Measurements from ENCODE around the gene DNTT. TPM values are rescaled to one million over a fixed set of nuclear protein-coding genes. Genes with fewer than 3 reads are reported as not detected.
A peak's percentile ranks its signal among the peaks of the same experiment; 100 is the strongest.

The DNTT gene
- total RNA-seq, 4 donors from 2014 or later: not detected

GRCh38 chr10:96259150-96259549 is 45.1 kb upstream of the DNTT start:
- in situ Hi-C loops (cut with MboI; ENCODE audit: low sequenced_read_pairs in 4 of 4) (no loop called here), intact Hi-C loops (cut with DNase I; ENCODE audit: low total_unique reads) (no loop called here)
- Histone ChIP-seq H3K27me3 (no peaks in the 10 kb centered on the region), H3K9me3 (no peaks in the 10 kb centered on the region), H3K4me1 (no peaks in the 10 kb centered on the region), H3K27ac (no peak overlapping the region), H3K36me3 (no peaks in the 10 kb centered on the region), H3K4me3 (no peak overlapping the region)
- DNase-seq (peak in 1 of 2 donors; percentile 18), ATAC-seq (no peak)
- TF ChIP-seq CTCF (IDR thresholded peaks at IDR 0.05 in 4 of 5, conservative IDR thresholded peaks at IDR 0.05 in 1 of 5) (no peak), POLR2A (IDR thresholded peaks at IDR 0.05) (no peak)

- no peak for TF ChIP-seq CTCF (IDR thresholded peaks at IDR 0.05 in 4 of 5, conservative IDR thresholded peaks at IDR 0.05 in 1 of 5)
- no peak for TF ChIP-seq POLR2A (IDR thresholded peaks at IDR 0.05)
- Histone ChIP-seq H3K4me1 (no peaks in the 10 kb centered on the region), H3K36me3 (no peaks in the 10 kb centered on the region), H3K4me3 (no peak overlapping the region), H3K9me3 (no peaks in the 10 kb centered on the region), H3K27me3 (no peaks in the 10 kb centered on the region), H3K27ac (peak overlapping the region in 1 of 4 donors; percentile 54)
- intact Hi-C loops (cut with DNase I; ENCODE audit: low total_unique reads) (no loop called here), in situ Hi-C loops (cut with MboI; ENCODE audit: low sequenced_read_pairs in 4 of 4) (no loop called here)
- ATAC-seq (peak; percentile 56 to 82), DNase-seq (no peak)
Observed at GRCh38 chr10:96260014-96260413, 44.2 kb upstream of the DNTT start.

GRCh38 chr10:96261132-96261531 is 43.1 kb upstream of the DNTT start:
- intact Hi-C loops (cut with DNase I; ENCODE audit: low total_unique reads): no loop called here

GRCh38 chr10:96261930-96262329 is 42.3 kb upstream of the DNTT start:
- no peak for DNase-seq
- Histone ChIP-seq H3K27ac (no peak overlapping the region), H3K27me3 (no peaks in the 10 kb centered on the region), H3K4me3 (no peak overlapping the region), H3K4me1 (no peaks in the 10 kb centered on the region), H3K36me3 (no peaks in the 10 kb centered on the region), H3K9me3 (no peaks in the 10 kb centered on the region)
- intact Hi-C loops (cut with DNase I; ENCODE audit: low total_unique reads): no loop called here
- ATAC-seq: no peak
- TF ChIP-seq CTCF (IDR thresholded peaks at IDR 0.05 in 4 of 5, conservative IDR thresholded peaks at IDR 0.05 in 1 of 5) (no peak), POLR2A (IDR thresholded peaks at IDR 0.05) (no peak)
- in situ Hi-C loops (cut with MboI; ENCODE audit: low sequenced_read_pairs in 4 of 4): no loop called here

More at GRCh38 chr10:96261132-96261531, 43.1 kb upstream of the DNTT start:
- in situ Hi-C loops (cut with MboI; ENCODE audit: low sequenced_read_pairs in 4 of 4): no loop called here
- Histone ChIP-seq H3K27me3 (no peaks in the 10 kb centered on the region), H3K27ac (no peak overlapping the region), H3K4me1 (no peaks in the 10 kb centered on the region), H3K36me3 (no peaks in the 10 kb centered on the region), H3K4me3 (no peak overlapping the region), H3K9me3 (no peaks in the 10 kb centered on the region)
- DNase-seq: no peak
- TF ChIP-seq POLR2A (IDR thresholded peaks at IDR 0.05) (no peak), CTCF (IDR thresholded peaks at IDR 0.05 in 4 of 5, conservative IDR thresholded peaks at IDR 0.05 in 1 of 5) (no peak)
- ATAC-seq: no peak

- DNase-seq (no peak), ATAC-seq (peak; percentile 39 to 53)
- in situ Hi-C loops (cut with MboI; ENCODE audit: low sequenced_read_pairs in 4 of 4): no loop called here
- H3K4me1 ChIP-seq: no peaks in the 10 kb centered on the region
- no peaks in the 10 kb centered on the region for H3K36me3 ChIP-seq
- TF ChIP-seq POLR2A (IDR thresholded peaks at IDR 0.05) (no peak), CTCF (IDR thresholded peaks at IDR 0.05 in 4 of 5, conservative IDR thresholded peaks at IDR 0.05 in 1 of 5) (no peak)
- intact Hi-C loops (cut with DNase I; ENCODE audit: low total_unique reads): no loop called here
- no peak overlapping the region for H3K27ac ChIP-seq
- no peaks in the 10 kb centered on the region for H3K27me3 ChIP-seq
- no peak overlapping the region for H3K4me3 ChIP-seq
- H3K9me3 ChIP-seq: no peaks in the 10 kb centered on the region
Observed at GRCh38 chr10:96263176-96263575, 41.1 kb upstream of the DNTT start.
